NCI-H748 (cell line): Measurements from ENCODE around the gene RNF126.

ENCODE experiments used
- DNase-seq: peaks from one replicate; lab custom pipeline; 2025; ENCODE audit not compliant: unreplicated experiment; lab: John Stamatoyannopoulos, UW

RNF126 gene

DNA sequence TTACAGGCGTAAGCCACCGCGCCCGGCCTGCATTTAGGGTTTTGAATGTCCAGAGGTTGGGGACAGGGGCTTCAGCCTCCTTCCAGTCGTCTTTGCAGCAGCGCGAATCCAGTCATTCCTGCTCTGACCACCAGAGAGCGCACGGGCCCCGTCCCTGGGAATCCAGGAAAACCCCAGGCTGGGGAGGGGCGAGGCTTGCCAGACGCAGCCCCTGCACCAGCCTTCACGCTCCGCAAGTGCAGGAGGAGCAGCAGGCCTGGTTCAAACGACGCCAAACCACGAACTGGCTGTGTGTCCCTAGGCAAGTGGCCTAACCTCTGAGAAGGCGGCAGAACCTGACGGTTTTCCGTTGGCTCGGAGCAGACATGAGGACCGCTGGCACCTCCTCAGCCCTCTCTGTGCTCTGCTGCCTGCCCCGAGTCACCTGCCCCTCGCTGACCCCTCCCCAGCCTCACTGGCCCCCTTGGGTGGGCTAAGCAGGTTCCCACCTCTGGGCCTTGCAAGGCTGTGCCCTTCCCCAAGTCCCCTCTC is 2.0 kb upstream of the RNF126 start:
- peak; percentile 81 for DNase-seq

DNA sequence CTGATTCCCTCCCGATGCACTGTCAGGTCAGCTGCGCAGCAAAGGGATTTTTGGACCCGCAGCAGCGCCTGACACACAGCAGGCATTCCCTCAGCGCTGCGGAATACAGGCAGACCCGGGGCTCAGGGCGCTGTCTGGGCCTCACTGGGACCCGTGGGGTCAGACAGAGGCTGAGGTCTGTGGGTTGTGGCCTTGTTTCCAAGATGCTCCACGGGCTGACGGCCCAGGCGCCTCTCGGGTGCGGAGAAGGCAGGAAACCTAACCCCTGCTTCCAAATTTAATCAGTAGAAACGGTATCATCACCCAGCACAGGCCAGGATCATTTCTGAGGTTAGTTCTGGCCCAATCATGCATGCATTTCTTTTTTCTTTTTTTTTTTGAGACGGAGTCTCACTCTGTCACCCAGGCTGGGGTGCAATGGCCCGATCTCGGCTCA is 686 bp upstream of the RNF126 start:
- DNase-seq: no peak

DNA sequence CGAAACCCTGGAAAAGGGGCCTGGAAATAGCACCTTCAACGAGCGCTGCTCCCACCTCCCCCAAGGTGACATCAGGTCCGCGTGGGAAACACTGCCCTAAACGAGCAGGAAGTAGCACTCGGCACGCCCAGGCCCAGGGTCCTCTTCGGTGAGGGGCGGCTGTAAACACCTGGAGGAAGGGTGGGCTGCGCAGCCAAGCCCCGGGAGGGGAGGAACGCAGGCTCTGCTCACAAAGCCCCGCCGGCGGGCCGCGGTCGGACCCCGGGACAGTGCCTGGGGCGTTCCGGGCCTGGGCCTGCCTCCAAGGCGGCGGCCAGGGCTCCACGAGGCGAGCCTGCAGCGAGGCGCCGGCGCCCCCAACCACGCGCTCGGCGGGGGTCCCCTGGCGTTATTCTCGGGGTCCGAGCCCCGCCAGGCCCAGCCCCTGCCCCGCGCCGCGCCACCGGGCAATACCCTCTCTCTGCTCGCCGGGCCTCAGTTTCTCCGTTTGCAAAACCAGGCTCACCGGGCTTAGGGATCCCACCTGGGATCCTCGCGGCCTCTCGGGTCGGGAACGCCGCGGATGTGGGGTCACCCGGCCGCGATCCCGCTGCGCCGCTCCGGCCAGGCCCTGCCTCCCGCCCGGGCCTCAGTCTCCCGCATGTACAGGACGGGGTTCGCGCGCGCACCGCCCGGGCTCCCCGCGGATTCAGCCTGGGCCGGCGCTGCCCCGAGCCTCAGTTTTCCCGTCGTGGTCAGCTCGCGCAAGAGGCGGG is 630 bp downstream of the RNF126 start:
- DNase-seq: peak; percentile 54

GRCh38 chr19:661427-662196 is 1.4 kb downstream of the RNF126 start:
- no peak for DNase-seq

DNA sequence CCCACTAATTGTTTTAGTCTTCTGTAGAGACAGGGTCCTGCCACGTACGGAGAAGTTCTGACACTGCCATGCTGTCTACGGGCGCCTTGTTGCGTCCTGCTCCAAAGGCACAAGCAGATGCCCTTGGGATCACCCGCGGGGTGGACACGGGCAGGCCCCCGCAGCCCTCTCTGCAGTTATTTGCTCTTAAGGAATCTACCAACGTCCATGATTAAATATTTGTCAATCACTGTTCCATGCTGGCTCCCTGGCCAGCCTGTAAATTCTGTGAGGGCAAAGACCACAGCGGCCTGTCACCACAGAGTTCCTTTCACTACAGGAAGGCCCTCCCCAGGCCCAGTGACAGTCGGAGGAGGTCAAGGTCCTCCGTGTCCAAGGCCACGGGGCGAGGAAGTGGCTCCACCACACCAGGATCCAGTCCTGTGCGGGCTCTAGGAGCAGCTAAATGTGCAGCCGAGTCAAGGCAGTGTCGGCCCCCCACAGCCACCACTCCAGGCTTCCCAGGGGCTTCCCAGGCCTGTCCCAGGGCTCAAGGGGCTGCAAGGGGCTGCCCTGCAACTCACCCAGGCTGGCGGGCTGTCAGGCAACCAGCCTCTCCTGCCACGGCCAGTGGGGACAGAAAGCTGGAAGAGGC is 2.1 kb downstream of the RNF126 start:
- no peak for DNase-seq

DNA sequence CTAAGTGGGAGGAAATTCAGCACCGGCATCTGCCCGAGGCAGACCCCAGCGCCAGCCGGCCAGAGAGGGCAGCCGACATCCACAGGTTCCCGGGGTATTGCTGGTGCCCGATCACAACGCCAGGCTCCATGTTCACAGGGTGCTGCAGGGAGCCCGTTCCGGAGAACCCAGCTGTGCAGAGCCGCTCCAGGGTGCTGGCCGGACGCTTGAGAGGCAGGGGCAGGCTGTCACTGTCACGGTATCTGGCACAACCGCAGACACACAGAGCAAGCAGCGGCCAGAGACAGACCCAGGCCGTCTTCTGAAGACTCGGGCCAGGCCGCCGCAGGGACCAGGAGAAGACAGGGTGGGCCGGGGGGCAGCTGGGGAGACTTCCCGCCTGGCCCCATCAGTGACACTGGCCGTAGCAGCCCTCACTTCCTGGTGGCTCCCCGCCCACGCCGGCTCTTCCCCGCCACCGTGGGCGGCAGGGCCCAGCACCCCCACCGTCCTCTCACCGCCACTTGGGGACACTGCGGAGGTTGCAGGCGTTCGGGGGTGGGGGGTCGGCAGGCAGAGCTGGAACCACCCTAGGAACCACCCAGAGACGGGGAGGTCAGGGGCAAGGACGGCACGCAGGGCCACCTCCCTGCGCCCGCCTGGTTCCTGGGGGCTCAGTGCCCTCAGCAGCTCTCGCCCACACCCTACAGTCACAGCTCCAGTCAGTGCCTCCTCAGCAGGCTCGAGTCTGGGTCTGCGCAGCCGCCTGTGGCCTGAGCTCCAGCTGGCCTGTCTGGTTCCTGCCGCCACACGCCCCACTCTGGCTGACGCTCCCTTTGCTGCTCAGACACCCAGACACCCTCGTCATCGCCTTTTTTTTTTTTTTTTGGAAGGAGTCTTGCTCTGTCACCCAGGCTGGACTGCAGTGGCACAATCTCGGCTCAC is 3.8 kb downstream of the RNF126 start:
- no peak for DNase-seq

- no peak for DNase-seq
Observed at GRCh38 chr19:658059-658839, 4.8 kb downstream of the RNF126 start.

- no peak for DNase-seq
Observed at GRCh38 chr19:657611-658010, 5.4 kb downstream of the RNF126 start.

DNA sequence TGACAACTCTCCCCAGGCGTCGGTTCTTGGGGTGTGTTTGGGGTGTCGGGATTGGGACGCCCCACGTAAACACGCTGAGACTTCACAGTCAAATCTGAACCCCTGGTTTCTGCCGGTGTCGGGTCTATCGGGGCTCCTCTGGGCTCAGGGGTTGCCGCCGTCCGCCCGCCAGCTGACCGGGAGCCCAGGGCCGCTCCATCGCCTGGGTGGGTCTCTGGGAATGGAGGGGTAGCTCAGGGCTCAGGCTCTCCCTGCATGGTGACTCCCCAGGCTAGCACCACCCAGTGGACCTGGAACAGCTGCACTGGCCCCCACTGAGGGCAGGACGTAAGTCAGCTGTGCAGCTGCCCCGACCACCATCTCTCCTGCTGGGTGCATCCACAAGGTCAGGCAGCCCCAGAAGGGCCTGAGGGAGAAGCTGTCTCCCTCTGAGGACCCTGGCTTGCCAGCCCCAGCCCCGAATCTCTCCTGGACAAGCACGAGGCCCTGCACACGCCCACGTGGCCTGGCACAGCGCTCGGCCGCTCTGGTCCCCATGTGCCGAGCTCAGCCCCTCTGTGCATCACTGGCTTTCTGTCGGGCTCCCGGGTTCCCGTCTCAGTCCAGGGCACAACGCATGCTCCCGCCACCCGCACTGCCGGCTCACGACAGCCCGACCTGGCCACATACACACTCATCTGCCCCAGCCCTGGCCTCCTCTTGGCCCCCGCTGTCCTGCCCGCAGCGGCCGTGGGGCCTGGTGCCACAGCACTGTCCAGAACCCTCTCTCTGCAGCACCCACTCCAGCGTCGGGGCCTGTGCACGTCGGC is 6.1 kb downstream of the RNF126 start:
- DNase-seq: no peak

DNA sequence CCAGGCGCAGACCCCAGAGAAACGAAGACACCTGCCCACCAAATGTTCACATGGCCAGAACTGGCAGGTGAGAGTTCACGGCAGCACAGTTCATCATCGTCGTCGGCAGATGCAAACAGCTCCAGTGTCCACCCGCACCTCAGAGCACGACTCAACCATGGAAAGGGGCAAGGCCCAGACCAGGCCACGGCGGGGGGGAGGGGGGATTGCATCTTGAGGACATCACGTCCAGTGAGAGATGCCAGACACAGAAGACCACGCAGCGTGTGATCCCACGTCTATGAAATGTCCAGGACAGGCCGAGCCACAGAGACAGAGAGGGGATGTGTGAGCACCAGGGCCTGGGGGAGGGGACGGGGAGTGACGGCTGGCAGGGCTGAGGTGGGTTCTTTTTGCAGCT is 7.3 kb downstream of the RNF126 start:
- DNase-seq: no peak

DNA sequence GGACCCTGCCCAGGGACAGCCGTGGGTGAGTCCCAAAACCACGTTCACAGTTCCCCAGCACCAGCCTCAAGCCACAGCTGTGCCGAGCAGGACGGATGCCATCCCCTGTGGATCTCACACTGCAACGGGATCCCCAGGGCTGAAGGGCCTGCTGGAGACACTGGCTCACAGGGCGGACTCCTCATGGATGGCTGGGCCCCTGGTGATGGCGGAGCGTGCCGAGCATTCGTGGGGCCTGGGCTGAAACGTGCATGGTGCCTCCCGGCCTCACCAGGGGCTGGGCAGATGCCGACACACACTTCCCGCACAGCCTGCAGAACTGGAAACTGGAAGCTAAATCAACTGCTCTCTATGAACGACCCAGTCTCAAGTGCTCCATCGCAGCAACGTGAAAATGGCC is 9.6 kb downstream of the RNF126 start:
- DNase-seq: no peak

GRCh38 chr19:652467-653389 is 10.3 kb downstream of the RNF126 start:
- no peak for DNase-seq

GRCh38 chr19:651991-652390 is 11.0 kb downstream of the RNF126 start:
- DNase-seq: no peak

- no peak for DNase-seq
Observed at GRCh38 chr19:651114-651818, 11.7 kb downstream of the RNF126 start.

GRCh38 chr19:650121-650520 is 12.9 kb downstream of the RNF126 start:
- DNase-seq: no peak

DNA sequence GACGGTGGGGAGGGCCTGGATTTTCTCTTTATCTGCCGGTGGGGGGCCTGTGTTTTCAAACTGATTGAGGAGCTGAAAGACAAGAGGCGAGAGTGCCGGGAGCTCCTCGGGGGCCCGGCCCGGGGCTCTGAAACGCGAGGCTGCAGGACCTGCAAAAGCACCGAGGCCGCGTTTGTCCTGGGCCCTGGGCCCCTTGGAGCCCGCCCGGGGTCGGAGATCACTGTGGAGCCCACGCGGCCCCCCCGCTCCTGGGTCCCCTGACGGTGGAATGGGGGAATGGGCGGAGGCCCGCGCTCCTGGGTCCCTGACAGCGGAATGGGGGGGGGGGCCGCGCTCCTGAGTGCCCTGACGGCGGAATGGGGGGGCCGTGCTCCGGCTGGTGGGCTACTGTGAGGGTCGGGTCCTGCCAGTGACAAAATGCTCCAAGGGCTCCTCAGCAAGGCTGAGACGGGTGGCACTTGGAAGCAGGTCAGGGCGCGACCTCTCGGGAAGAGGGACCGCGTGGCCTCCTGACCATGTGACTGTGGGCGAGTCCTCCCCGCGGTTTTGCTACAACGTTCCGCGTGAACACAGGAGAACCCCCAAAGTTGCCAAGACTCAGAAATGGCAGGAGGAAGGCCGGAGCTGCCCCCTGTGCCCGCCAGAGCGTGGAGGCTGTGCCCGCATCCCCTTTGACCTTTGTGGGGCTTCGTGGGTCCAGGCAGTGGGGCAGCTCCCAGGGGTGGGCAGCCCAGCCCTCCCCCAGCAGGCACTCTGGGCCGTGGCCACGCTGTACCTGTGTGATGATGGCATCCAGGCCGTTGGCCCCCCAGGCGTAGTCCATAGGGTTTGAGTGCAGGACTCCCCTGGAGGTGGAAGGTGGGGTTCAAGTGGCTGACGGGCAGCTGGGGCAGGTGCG is 13.9 kb downstream of the RNF126 start:
- no peak for DNase-seq
